Measurements from ENCODE around the gene FAM163A.
"Not testable (repeated sequence)": the region's sequence is repeated elsewhere in the genome, so short reads cannot be mapped to it uniquely, and the experiment has no call there.

Gene FAM163A

DNA sequence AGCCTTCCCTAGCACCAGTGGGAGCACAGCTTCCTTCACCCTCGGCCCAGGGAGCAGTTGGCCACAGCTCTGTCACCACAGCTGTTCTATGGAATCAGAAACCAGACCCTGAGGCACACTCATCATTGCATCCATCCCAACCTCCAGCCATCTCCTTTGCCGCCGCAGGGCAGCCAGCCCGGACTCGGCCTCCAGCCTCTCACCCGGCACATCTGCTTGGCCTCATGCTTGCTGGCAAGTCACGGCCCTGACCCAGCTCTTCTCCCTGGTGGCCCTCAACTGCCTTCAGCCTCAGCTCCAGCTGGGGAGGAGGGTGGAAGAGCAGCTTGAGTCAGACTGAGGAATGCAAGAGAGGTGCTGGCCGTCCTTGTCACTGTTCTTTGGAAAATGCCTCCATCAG lies 74.7 kb downstream of the FAM163A start:
- no peak for DNase-seq

DNA sequence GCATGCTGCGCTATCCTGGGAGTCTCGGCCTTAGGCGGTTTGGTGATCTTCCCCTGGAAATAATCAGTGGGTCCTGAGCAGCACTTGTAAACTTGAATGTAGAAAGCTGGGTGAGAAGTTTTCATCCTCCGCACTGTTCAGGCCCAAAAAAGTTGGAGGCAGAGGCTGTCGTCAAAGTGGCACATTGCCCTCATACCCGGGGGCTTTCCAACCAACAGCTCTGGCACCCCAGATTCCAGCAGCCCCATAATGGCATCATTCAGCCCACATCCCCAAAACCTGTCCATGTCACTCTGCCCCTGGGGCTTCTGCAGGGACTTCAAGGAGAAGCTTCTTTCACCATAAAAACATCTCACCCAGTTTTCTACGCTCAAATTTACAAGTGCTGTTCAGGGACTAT lies 75.2 kb downstream of the FAM163A start:
- no peak for DNase-seq

DNA sequence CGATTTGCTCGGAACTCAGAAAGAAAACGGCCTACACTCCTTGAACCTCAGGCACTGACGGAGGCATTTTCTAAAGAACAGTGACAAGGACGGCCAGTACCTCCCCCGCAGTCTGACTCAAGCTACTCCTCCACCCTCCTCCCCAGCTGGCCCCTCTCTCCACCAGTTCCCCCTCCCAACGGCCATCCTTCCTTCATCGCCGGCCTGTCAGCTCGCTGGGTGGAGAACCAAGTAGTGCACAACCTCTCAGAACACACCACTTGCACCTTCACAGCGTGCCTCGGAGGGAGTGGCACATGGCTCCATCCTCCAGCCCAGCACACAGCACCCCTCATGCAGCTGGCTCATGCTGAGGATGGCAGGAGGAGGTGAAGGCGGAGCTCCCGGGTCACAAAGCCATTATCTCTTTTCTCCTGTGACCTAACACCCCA lies 75.7 kb downstream of the FAM163A start:
- DNase-seq: no peak

DNA sequence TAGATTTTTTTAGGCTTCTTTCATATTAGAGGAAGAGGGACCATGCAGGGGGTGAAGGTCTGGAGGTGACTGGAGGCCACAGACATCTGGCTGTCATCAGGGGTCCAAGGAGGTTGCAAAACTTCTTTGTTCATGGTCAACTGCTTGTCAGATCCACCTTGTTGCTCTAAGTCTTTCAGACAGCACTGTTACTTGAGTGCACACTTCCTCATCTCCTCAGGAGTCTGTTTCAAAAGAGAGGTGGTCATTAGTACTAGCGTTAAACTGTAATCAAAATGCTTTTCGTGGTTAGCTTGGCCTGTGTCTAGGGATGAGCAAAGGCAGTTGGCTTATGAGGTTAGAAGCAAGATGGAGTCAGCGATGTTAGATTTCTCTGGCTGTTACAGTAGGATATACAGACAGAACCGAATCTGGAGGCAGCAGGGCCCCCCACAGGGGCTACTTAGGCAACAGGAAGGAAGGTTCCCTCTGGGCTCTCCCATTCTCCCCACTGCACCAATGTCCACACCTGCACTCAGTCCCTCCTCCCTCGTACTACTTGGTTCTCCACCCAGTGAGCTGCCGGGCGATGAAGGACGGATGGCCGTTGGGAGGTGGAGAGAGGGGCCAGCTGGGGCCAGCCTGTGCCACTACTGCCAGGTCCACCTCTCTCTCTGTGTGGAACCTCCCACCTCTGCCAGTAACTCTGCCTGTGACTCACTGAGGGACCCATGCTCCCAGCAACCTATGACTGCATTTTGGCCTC lies 77.3 kb downstream of the FAM163A start:
- no peak for DNase-seq

DNA sequence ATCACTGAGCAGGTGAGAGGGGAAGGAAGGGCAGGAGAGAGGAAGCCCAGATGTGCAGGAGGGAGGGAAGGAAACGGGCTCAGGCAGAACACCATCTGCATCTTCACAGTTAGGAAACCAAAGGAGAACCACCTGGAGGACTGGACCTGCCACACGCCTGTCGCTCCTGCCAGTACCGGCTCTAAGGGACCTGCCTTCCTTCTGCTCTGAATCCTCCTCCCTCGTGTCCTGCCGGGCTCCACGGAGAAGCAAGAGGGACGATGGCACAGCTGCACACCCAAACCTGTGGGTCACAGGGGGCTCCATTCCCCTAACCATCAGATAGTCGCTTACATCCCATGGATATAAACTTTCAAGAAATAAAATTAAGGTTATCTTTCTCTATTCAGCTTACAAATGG lies 78.4 kb downstream of the FAM163A start:
- DNase-seq: no peak

DNA sequence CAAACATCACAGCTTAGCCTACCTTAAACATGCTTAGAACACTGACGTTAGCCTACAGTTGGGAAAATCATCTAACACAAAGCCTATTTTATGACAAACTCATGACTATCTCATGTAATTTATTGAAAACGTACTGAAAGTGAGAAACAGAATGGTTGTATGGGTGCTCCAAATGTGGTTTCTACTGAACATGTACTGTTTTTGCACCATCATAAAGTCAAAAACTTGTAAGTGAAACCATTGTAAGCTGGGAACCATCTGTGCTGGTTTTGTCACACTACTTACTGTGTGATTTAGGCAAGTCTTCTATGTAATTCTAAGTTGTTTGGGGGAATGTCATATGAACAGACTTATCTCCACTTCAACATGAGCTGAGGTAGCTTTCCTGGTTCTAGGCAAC lies 79.0 kb downstream of the FAM163A start:
- no peak for DNase-seq

DNA sequence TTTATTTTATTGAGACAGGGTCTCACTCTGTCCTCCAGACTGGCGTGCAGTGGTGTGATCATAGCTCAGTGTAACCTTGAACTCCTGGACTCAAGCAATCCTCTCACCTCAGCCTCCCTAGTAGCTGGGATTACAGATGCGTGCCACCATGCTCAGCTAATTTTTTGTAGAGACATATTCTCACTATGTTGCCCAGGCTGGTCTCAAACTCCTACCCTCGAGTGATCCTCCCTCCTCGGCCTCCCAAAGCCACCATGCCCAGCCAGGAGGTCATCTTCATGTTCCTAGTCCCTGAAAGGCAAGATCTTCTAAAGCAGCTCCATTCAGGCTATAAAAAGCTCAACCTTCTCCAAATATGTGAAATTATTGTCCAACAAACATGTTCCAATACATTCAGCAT lies 80.6 kb downstream of the FAM163A start:
- DNase-seq: no peak

DNA sequence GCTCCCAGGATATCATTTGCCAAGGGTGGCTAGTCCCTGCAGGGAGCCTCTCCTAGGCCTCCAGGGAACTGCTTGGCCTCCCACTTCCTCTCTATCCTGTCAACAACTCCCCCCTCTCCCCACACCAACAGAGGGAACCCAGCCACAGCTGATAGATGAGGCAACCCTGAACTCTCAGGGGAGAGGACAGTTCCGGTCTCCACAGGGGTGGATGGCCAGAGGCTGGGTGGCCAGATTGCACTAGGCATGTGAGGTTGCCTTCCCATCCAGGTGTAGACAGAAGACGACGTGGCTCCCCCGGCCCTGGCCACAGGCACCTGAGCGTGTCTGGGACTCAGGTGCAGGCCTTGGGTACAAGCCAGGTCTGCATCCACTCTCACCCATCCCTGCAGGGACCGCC lies 81.2 kb downstream of the FAM163A start:
- DNase-seq: no peak

DNA sequence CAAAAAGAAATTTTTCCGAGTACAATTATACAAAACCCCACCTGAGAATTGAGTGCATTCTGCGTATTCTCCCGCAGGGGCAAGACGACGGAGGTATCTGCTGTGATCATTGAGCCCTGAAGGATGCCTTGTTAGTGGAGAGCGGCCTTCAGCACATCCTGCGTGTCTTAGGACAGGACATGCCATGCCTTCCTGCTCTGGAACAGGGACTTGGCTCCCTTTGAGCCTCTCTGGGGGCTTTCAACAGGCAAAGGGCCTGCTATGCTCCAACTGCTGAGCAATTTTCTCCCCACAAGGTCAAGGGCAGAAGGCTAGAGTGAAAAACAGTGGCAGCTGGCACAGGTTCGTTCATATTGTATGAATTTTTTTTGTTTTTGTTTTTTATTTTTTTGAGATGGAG lies 82.1 kb downstream of the FAM163A start:
- DNase-seq: no peak

DNA sequence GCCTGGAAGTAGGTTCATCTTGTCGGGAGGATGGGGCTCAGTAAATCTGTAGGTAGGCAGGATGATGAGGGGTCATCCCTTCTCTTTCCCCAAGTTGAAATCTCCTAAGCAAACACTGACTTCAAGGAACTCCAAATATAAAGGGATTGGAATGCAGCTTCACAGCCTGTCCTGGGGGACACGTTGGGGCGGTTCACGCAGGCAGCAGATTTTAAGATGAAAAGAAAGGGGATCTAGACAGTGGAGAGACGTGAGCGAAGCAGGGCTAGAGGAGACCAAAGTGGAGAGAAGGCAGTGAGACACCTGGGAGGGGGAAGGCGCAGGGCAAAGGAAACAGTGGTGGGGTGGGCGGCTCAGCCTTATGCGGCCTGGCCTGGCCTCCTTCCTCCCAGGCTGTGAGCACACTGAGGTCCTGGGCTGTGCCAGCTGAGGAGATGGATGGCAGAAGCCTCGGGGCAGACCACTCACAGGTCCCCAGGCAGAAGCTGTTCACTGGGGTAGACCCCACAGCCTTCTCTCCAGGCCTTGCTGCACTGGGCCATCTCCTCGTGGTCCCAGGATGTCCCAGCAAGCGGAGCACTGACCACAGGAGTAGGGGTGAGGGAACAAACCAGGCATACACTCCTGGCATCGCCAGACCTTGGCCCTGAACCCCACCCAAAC lies 82.8 kb downstream of the FAM163A start:
- no peak for DNase-seq

DNA sequence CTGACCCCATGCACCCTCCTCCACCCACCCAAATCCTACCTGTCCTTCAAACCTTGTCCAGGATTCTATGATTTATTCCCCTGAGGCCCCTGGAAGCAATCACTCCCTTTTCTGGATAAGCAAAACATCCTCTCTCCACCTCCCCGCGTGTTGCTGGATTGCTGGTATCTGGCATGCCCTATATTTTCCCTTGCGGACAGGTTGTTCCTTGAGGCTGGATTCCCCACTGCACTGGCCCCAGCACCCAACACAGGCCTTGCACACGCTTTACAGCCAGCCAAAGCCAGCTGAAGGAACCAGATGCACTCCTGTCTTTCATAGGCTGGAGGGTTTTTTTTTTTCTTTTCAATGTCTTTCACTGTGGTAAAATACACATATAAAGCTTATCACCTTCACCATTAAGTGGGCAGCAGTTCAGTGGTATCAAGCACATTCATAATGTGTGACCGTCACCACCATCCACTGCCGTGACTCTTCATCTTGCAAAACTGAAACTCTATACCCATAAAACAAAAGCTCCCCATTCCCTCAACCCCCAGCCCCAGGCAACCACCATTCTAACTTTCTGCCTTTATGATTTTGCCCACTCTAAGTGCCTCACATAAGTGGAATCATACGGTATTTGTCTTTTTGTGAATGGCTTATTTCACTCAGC lies 83.7 kb downstream of the FAM163A start:
- no peak for DNase-seq

DNA sequence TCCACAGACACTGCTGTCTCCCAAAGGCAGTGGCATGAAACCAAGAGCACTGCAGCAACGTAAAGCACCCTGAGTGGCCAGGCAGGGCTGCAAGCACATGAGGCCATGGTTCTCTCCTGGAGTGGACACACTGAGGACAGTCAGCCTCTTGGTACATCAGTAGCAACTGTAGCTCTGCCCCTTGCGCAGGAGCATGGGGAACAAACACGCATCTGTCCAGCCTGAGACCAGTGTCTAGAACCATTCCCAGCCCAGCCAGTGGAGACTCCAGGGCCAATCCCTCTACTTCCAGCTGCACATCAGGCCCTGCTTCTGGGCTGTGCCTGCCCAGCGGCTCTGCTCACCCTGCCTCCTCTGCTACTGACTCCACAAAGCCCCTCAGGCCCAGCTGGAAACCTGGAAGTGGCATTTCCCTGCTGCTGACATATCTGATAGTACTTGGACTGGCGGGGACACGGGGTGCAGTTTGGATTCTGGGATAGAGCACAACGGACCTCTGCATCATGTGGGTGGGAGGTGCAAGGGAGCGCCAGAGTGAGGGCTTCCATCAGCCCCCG lies 85.5 kb downstream of the FAM163A start:
- no peak for DNase-seq

DNA sequence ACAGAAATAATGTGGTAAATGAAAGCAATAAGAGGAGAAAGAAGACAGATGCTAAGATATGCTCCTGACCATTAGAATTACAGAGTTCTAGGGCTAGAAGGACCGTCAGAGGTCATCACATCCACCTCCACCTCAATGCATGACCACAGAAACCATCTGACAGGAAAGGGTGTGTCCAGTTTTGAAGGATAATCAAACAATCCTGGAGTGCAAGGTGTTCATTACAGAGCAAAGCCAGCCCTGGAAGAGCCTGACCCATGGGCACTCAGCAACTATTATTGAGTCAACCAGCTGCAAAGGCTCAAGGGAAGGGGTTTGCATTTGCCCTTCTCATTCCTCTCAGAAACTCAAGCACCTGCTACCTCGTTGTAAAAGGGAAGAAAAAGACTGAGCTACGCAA lies 88.1 kb downstream of the FAM163A start:
- DNase-seq: no peak

DNA sequence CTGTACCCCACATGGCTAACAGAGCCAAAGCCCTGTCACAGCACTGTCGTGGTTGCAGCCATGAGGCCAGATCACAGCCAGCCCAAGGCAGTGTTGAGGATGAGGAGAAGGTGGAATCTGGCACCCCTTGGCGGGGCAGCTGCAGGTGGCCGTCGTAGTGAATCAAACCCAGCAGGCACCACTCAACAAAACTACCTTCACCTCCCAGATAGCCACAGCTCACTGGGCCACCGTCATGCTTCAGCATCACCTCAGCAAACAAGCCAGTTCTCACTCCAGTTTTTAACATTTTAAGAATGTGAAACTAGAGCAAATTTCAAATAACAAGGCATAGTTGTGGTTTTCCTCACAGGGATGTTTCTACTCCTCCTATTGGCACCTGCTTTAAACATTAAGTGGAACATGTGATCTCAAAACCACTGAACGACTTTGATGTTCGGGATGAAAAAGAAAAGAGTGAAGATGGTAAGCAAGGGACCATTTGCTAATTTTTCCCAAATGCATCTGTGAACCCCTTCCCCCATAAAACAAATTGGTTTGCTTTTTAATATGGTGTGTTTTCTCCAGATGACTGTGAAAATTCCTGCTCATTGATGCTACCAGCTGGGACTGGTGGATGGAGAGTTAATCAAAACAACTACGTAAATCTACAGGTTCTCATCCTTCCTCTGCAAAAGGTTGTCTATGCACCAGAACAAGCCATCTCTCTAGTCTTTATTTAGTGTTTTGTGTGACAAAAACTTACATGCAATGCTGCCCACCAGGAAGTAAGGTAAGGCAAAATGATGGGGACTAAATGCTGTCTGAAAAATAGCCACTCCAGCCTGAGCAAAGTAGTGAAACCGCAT lies 89.0 kb downstream of the FAM163A start:
- peak; percentile 16 for DNase-seq

DNA sequence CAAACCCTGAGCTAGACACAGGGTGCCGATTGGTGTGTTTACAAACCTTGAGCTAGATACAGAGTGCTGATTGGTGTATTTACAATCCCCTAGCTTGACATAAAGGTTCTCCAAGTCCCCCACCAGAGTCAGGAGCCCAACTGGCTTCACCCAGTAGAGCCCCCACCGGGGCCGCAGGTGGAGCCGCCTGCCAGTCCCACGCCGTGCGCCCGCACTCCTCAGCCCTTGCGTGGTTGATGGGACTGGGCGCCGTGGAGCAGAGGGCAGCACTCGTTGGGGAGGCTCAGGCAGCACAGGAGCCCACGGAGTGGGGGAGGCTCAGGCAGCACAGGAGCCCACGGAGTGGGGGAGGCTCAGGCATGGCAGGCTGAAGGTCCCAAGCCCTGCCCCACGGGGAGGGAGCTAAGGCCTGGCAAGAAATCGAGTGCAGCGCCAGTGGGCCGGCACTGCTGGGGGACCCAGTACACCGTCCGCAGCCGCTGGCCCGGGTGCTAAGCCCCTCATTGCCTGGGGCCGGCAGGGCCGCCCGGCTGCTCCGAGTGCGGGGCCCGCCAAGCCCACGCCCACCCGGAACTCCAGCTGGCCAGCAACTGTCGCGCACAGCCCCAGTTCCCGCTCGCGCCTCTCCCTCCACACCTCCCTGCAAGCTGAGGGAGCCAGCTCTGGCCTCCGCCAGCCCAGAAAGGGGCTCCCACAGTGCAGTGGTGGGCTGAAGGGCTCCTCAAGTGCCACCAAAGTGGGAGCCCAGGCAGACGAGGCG lies 93.8 kb downstream of the FAM163A start:
- DNase-seq: not testable (repeated sequence)

DNA sequence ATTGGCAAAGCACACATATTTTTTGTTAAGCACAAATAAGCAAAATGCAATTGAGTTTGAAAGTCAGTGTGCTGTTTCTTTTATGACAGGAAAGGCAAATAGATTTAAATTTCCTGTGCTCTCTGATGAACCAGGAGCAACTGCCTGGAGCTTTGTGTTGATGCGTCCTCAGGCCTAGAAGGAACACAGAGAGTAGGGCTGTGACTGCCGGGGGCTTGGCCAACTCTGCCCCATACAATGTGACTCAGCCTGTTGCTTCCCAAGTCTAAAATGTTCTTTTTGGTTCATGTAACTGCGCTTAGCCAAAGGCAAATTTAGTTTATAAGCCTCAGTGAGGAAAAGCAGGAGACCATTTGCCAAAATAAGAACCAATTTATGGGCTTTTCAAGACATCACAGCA lies 97.0 kb downstream of the FAM163A start:
- no peak for DNase-seq

DNA sequence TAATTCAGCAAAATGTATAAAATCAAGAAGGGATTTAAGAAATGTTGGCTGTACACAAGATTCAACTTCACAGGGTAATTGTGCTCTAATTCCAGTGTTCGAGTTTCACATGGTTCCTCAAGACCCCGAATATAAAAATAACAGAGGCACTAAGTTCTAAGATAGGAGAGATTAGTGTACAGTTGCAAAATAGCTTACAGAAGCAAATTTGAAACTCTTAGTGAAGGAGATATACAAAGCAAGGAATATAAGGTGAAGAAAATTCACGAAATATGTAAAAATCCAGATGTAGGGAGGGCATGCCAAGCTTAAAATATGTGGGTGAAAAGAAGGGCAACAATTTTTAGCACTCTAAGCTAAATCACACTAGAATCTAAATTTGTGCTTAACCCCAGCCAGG lies 105.1 kb downstream of the FAM163A start:
- no peak for DNase-seq

DNA sequence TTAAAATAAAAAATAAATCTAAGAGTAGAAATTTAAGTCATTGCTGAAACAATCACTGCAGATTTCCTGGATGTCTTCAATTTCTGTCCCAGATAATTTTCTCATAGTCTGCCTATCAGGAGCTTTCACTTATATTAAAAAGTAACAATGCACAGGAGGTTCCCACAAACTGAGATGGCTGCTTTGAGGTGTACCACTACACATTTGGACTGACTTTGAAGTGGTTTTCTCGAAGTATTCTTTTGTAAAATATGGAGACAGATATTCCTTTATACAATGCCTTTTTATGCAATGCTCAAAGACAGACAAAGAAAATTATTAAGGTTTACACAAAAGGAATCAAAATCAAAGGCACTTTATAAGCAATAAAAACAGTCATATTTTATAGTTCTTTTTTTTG lies 110.0 kb downstream of the FAM163A start:
- no peak for DNase-seq

DNA sequence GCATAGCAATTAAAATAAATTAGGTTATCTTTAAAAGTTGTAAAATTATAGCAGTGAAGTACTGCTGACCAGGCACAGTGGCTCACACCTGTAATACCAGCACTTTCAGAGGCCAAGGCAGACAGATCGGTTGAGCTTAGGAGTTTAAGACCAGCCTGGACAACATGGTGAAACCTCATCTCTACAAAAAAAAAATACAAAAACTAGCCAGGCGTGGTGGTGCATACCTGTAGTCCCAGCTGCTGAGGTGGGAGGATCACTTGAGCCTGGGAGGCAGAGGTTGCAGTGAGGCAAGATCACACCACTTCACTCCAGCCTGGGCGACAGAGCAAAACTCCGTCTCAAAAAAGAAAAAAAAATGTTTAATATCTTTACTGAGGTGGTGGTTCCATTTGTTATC lies 112.7 kb downstream of the FAM163A start:
- not testable (repeated sequence) for DNase-seq

DNA sequence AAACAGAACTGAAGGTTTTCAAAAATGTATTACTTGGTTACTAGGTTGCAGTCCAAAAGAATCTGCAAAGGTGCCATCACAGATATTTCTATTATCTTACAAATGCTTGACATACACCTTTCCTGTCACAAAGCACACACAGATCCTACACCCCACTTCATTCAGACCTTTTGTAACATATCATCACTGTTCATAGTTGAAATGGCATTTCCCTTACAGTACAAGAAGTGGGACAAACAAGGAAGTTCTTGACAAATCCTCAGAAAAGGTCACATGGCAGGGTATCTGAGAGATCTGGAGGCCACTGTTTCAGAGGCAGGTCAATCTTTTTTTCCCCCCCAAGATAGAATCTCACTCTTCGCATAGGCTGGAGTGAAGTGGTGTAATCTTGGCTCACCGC lies 113.2 kb downstream of the FAM163A start:
- DNase-seq: no peak

DNA sequence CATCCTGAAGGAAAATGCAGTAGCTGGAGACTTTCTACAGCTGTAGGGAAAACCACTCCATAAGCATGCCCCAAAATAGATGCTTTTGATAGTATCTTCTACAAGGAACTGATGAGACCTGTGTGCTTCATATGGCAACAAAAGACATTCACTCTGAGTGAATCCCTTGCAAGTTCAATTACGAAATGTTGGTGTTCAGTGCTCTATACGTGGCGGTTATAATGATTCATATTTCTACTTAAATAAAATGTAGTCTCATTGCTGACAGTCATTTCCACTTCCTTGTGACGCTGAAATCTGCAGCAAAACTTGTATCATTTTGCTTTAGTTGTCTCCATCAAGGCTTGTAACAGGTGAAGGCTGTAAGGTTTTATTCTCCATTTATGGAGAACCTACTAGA lies 113.9 kb downstream of the FAM163A start:
- no peak for DNase-seq

DNA sequence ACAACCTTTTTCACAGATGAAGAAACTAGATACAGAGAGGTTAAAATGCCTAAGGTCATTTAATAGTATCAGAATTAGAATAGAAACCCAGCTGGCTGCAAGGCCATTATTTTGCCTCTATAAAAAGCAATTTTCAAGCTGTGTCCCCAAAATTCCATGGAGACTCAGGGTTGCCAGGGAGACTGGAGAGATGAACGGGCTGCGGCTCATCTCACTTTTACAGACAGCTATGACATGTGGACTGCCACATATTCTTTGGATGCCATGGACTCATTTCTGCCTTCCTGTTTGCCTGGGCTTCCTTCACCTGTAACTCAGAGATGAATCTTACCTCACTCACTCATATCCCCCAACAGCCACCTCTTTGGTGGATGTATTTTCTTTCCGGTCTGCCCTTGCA lies 117.6 kb downstream of the FAM163A start:
- no peak for DNase-seq
